Measurements from ENCODE around the gene USP11.

USP11 gene

DNA sequence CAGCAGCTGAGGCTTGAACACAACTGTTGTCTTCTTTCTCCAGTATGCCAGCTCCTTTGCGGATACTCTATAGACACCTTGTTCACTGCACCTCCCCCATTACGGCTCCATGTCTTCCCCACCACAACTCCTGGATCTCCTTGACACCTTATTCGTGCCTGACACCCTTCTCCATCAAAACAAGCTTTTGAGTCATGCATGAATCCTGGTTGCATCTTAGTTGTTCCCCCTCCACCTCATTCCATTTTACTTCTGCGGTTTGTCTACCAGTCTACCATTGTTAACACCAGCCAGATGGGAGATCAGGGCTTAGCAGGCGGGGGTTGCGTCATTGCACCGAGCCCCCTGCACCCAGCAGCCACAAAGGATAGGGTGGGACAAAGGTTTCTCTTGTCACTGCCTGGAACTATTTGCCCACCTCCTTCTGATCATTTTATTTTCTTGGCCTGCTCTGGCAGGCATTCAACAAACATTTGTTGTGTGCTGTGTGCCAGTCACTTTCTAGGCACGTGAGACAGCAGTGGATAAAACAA is 16.4 kb upstream of the USP11 start:
- peaks cover 37 to 44% of the 10 kb centered on the region in 2 donors for H3K36me3 ChIP-seq (ENCODE audit: control insufficient read depth in 2 of 2, insufficient read depth in 2 of 2, low read length in 2 of 2)

GRCh38 chrX:47217121-47217851 is 15.5 kb upstream of the USP11 start:
- Histone ChIP-seq H3K4me3 (ENCODE audit: low read length in 2 of 2) (peak overlapping the region; percentile 49 to 89), H3K27ac (ENCODE audit: low read length) (peak overlapping the region; percentile 94), H3K9me3 (ENCODE audit: control insufficient read depth in 2 of 2, low read length in 2 of 2) (no peaks in the 10 kb centered on the region), H3K36me3 (ENCODE audit: control insufficient read depth in 2 of 2, insufficient read depth in 2 of 2, low read length in 2 of 2) (peaks cover 30 to 38% of the 10 kb centered on the region in 2 donors), H3K27me3 (ENCODE audit: control insufficient read depth in 1 of 2, insufficient read depth in 2 of 2, low read length in 2 of 2) (peaks cover 0 to 2% of the 10 kb centered on the region in 2 donors), H3K4me1 (ENCODE audit: control insufficient read depth, insufficient read depth, low read length) (peaks cover 35% of the 10 kb centered on the region), H3K9ac (ENCODE audit: low read length in 2 of 2) (peak overlapping the region; percentile 62 to 66)

More for the DNA sequence above, 16.4 kb upstream of the USP11 start:
- peak overlapping the region in 1 of 2 donors; percentile 89 for H3K4me3 ChIP-seq (ENCODE audit: low read length in 2 of 2)
- H3K4me1 ChIP-seq (ENCODE audit: control insufficient read depth, insufficient read depth, low read length), result peaks cover 35% of the 10 kb centered on the region
- H3K9me3 ChIP-seq (ENCODE audit: control insufficient read depth in 2 of 2, low read length in 2 of 2), result no peaks in the 10 kb centered on the region
- peak overlapping the region; percentile 94 for H3K27ac ChIP-seq (ENCODE audit: low read length)
- no peak overlapping the region for H3K9ac ChIP-seq (ENCODE audit: low read length in 2 of 2)
- H3K27me3 ChIP-seq (ENCODE audit: control insufficient read depth in 1 of 2, insufficient read depth in 2 of 2, low read length in 2 of 2), result no peaks in the 10 kb centered on the region

DNA sequence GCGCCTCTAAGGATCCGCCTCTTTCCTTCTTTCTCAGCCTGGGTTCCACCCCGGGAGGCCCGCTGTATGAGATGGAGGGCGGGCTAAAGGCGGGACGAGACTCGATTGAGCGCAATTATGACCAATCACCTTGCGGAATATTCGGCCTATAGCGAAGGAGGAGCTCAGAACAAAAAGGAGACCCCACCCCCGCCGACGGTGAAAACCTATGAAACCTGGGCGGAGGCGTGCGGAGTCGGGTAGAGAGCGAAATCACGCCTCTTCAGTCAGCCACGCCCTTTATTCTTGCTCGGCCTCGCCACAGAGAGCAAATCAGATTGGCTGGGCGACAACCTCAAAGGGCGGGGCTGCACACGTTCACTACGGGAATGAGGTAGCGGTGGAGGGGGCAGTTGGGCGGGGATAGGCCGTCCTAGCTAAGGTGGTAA is 14.9 kb upstream of the USP11 start:
- peak overlapping the region; percentile 94 for H3K27ac ChIP-seq (ENCODE audit: low read length)
- H3K9ac ChIP-seq (ENCODE audit: low read length in 2 of 2), result peak overlapping the region; percentile 93 to 95
- peaks cover 24 to 32% of the 10 kb centered on the region in 2 donors for H3K36me3 ChIP-seq (ENCODE audit: control insufficient read depth in 2 of 2, insufficient read depth in 2 of 2, low read length in 2 of 2)
- peaks cover 0 to 2% of the 10 kb centered on the region in 2 donors for H3K27me3 ChIP-seq (ENCODE audit: control insufficient read depth in 1 of 2, insufficient read depth in 2 of 2, low read length in 2 of 2)
- peaks cover 35% of the 10 kb centered on the region for H3K4me1 ChIP-seq (ENCODE audit: control insufficient read depth, insufficient read depth, low read length)
- H3K9me3 ChIP-seq (ENCODE audit: control insufficient read depth in 2 of 2, low read length in 2 of 2), result no peaks in the 10 kb centered on the region
- H3K4me3 ChIP-seq (ENCODE audit: low read length in 2 of 2), result peak overlapping the region; percentile 89

GRCh38 chrX:47218280-47218919 is 14.4 kb upstream of the USP11 start, which contains the start of gene CDK16:
Gene CDK16 (plus strand): TSS chrX:47218681. CDS start chrX:47223558, 4,877 bp downstream.
- Histone ChIP-seq H3K4me1 (ENCODE audit: control insufficient read depth, insufficient read depth, low read length) (peaks cover 35% of the 10 kb centered on the region), H3K9me3 (ENCODE audit: control insufficient read depth in 2 of 2, low read length in 2 of 2) (no peaks in the 10 kb centered on the region), H3K27me3 (ENCODE audit: control insufficient read depth in 1 of 2, insufficient read depth in 2 of 2, low read length in 2 of 2) (peaks cover 0 to 2% of the 10 kb centered on the region in 2 donors), H3K4me3 (ENCODE audit: low read length in 2 of 2) (peak within 1 kb of the TSS; percentile 89), H3K9ac (ENCODE audit: low read length in 2 of 2) (peak within 1 kb of the TSS; percentile 93 to 95), H3K36me3 (ENCODE audit: control insufficient read depth in 2 of 2, insufficient read depth in 2 of 2, low read length in 2 of 2) (peaks cover 21 to 30% of the 10 kb centered on the region in 2 donors), H3K27ac (ENCODE audit: low read length) (peak within 1 kb of the TSS; percentile 94)

- Histone ChIP-seq H3K4me3 (ENCODE audit: low read length in 2 of 2) (peak overlapping the region; percentile 89), H3K27me3 (ENCODE audit: control insufficient read depth in 1 of 2, insufficient read depth in 2 of 2, low read length in 2 of 2) (peaks cover 0 to 2% of the 10 kb centered on the region in 2 donors), H3K9me3 (ENCODE audit: control insufficient read depth in 2 of 2, low read length in 2 of 2) (no peaks in the 10 kb centered on the region), H3K9ac (ENCODE audit: low read length in 2 of 2) (peak overlapping the region; percentile 93 to 95), H3K36me3 (ENCODE audit: control insufficient read depth in 2 of 2, insufficient read depth in 2 of 2, low read length in 2 of 2) (peaks cover 21 to 33% of the 10 kb centered on the region in 2 donors), H3K4me1 (ENCODE audit: control insufficient read depth, insufficient read depth, low read length) (peaks cover 35% of the 10 kb centered on the region), H3K27ac (ENCODE audit: low read length) (peak overlapping the region; percentile 94)
Measured at GRCh38 chrX:47218920-47219815, 13.6 kb upstream of the USP11 start.

- peaks cover 31 to 32% of the 10 kb centered on the region in 2 donors for H3K36me3 ChIP-seq (ENCODE audit: control insufficient read depth in 2 of 2, insufficient read depth in 2 of 2, low read length in 2 of 2)
- peaks cover 31% of the 10 kb centered on the region for H3K4me1 ChIP-seq (ENCODE audit: control insufficient read depth, insufficient read depth, low read length)
- H3K4me3 ChIP-seq (ENCODE audit: low read length in 2 of 2), result no peak overlapping the region
- H3K27me3 ChIP-seq (ENCODE audit: control insufficient read depth in 1 of 2, insufficient read depth in 2 of 2, low read length in 2 of 2), result peaks cover 0 to 4% of the 10 kb centered on the region in 2 donors
- no peak overlapping the region for H3K27ac ChIP-seq (ENCODE audit: low read length)
- H3K9me3 ChIP-seq (ENCODE audit: control insufficient read depth in 2 of 2, low read length in 2 of 2), result no peaks in the 10 kb centered on the region
- H3K9ac ChIP-seq (ENCODE audit: low read length in 2 of 2), result no peak overlapping the region
Measured at GRCh38 chrX:47221756-47222155, 11.1 kb upstream of the USP11 start.

- H3K27ac ChIP-seq (ENCODE audit: low read length), result no peak overlapping the region
- H3K9me3 ChIP-seq (ENCODE audit: control insufficient read depth in 2 of 2, low read length in 2 of 2), result no peaks in the 10 kb centered on the region
- peaks cover 23% of the 10 kb centered on the region for H3K4me1 ChIP-seq (ENCODE audit: control insufficient read depth, insufficient read depth, low read length)
- H3K27me3 ChIP-seq (ENCODE audit: control insufficient read depth in 1 of 2, insufficient read depth in 2 of 2, low read length in 2 of 2), result peaks cover 0 to 4% of the 10 kb centered on the region in 2 donors
- H3K9ac ChIP-seq (ENCODE audit: low read length in 2 of 2), result no peak overlapping the region
- H3K4me3 ChIP-seq (ENCODE audit: low read length in 2 of 2), result no peak overlapping the region
- H3K36me3 ChIP-seq (ENCODE audit: control insufficient read depth in 2 of 2, insufficient read depth in 2 of 2, low read length in 2 of 2), result peaks cover 31 to 37% of the 10 kb centered on the region in 2 donors
Measured at GRCh38 chrX:47222751-47223350, 10.0 kb upstream of the USP11 start.

DNA sequence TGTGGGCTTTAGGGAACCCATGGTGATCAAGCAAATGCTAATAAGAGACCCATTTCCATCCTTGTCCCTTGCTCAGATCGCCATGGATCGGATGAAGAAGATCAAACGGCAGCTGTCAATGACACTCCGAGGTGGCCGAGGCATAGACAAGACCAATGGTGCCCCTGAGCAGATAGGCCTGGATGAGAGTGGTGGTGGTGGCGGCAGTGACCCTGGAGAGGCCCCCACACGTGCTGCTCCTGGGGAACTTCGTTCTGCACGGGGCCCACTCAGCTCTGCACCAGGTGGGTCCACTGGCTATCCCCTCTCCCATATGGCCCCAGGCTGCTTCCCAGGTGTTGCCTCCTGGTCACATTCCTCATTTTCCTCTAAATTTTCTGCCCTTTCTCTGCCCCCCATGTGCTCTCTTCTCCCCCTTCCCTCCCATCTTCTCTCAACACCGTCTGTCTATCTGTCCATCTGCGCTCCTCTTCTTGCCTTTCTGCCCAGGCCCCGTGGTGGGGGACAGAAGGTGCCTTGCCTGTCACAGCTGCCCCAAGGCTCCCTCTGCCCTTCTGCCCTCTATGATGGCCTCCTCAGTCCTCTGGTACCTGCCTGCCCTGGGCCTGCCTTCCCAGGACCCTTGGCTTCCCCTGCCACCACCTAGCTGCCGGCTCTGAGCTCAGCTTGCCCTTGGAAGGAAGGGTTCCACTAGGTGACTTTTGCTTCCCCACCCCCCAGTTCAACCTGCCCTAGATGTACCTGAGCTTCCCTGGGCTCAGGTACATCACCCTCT is 9.1 kb upstream of the USP11 start:
- Histone ChIP-seq H3K4me1 (ENCODE audit: control insufficient read depth, insufficient read depth, low read length) (peaks cover 20% of the 10 kb centered on the region), H3K27me3 (ENCODE audit: control insufficient read depth in 1 of 2, insufficient read depth in 2 of 2, low read length in 2 of 2) (peaks cover 0 to 5% of the 10 kb centered on the region in 2 donors), H3K27ac (ENCODE audit: low read length) (no peak overlapping the region), H3K4me3 (ENCODE audit: low read length in 2 of 2) (no peak overlapping the region), H3K9ac (ENCODE audit: low read length in 2 of 2) (no peak overlapping the region), H3K9me3 (ENCODE audit: control insufficient read depth in 2 of 2, low read length in 2 of 2) (no peaks in the 10 kb centered on the region), H3K36me3 (ENCODE audit: control insufficient read depth in 2 of 2, insufficient read depth in 2 of 2, low read length in 2 of 2) (peaks cover 33 to 41% of the 10 kb centered on the region in 2 donors)

- peaks cover 17% of the 10 kb centered on the region for H3K4me1 ChIP-seq (ENCODE audit: control insufficient read depth, insufficient read depth, low read length)
Measured at GRCh38 chrX:47224266-47224895, 8.4 kb upstream of the USP11 start.

More at GRCh38 chrX:47224266-47224895, 8.4 kb upstream of the USP11 start:
- no peak overlapping the region for H3K27ac ChIP-seq (ENCODE audit: low read length)
- H3K27me3 ChIP-seq (ENCODE audit: control insufficient read depth in 1 of 2, insufficient read depth in 2 of 2, low read length in 2 of 2), result peaks cover 0 to 6% of the 10 kb centered on the region in 2 donors
- peaks cover 34 to 43% of the 10 kb centered on the region in 2 donors for H3K36me3 ChIP-seq (ENCODE audit: control insufficient read depth in 2 of 2, insufficient read depth in 2 of 2, low read length in 2 of 2)
- no peak overlapping the region for H3K4me3 ChIP-seq (ENCODE audit: low read length in 2 of 2)
- no peaks in the 10 kb centered on the region for H3K9me3 ChIP-seq (ENCODE audit: control insufficient read depth in 2 of 2, low read length in 2 of 2)
- no peak overlapping the region for H3K9ac ChIP-seq (ENCODE audit: low read length in 2 of 2)

Data from stomach smooth muscle (tissue), 2 donors.